ENCODE results near the gene IL24.
A peak's percentile ranks its signal among the peaks of the same experiment; 100 is the strongest.

DNA sequence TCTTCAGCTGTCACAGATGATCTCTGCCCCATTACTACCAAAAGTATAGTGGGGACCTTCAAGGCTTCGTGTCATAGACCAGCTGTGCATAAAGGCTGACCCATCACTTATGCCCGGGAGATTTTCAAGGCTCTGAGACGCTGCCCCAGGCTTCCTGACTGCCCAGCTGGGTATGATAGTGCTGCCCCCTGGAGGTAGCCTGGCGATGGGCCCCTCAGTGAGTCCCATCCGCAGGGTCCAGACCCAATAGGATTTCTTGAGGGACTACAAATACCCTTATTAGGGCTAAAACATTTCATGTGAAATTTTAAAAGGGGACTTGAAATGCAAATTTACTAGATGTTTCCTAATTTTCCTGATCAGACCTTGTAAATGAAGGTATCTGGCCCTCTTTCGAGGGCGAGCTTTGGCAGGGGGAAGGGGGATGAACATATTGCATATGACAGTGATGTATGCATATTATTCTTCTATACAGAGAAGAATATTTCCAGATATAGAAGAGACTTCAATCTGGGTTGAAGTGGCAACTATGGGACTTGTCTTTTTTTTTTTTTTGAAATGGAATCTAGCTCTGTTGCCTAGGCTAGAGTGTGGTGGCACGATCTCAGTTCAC is 36.2 kb downstream of the IL24 start:
- TF ChIP-seq, protein P1, sequence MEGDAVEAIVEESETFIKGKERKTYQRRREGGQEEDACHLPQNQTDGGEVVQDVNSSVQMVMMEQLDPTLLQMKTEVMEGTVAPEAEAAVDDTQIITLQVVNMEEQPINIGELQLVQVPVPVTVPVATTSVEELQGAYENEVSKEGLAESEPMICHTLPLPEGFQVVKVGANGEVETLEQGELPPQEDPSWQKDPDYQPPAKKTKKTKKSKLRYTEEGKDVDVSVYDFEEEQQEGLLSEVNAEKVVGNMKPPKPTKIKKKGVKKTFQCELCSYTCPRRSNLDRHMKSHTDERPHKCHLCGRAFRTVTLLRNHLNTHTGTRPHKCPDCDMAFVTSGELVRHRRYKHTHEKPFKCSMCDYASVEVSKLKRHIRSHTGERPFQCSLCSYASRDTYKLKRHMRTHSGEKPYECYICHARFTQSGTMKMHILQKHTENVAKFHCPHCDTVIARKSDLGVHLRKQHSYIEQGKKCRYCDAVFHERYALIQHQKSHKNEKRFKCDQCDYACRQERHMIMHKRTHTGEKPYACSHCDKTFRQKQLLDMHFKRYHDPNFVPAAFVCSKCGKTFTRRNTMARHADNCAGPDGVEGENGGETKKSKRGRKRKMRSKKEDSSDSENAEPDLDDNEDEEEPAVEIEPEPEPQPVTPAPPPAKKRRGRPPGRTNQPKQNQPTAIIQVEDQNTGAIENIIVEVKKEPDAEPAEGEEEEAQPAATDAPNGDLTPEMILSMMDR (IDR thresholded peaks at IDR 0.05) = peak; percentile 23 to 65 (median 48)
- TF ChIP-seq POLR2A (IDR thresholded peaks at IDR 0.05) (no peak), POLR2AphosphoS5 (IDR thresholded peaks at IDR 0.05) (no peak)

All from upper lobe of left lung (tissue), 4 donors.